Activated CD8-positive, alpha-beta memory T cell treated with anti-CD3 and anti-CD28 coated beads, Interleukin-2, amount 50 U/mL, for 1 hour (primary cell): ENCODE measurements around the gene PGM1.

Source experiments
- DNase-seq: peaks from one replicate; pipeline ENCODE4 v3.0.0-alpha.2; 2020; ENCODE audit errors: extremely low read depth

The PGM1 gene

DNA sequence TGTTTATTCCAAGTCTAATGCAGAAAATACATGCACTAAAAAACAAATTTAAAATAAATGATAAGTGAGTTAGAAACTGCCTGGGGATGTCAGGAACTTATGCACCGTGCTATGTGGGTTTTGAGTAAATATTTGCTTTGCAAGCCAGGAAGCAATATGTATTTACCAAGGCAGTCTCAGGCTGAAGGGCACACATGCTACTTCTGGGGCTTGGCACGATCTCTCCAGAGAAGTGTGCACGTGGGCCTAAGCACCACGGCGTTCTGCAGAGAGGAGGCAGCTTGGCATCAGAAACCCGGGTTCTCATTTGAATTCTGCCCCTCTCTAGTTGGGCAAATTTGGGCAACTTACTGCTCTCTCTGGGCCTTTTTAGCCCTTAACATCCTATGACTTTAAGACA lies 108.0 kb downstream of the PGM1 start:
- DNase-seq: no peak

DNA sequence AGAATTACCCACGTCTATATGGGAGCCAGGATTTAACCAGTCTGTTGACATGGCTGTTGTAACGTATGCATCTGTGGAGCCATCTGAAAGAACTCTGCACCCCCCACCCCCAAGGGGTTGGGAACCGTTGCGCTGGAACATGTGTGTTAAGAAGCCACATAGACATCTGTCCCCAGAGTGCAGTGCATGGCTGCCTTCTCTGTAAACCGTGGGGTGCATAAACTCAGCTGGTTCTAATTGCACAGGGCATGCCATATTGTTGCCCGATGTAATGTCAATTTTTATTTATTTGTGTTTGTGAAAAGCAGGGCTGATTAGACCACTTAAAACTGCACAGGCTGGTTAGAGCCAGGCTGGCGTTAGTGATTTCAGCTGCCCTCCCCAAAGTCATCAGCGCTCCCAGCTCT lies 110.5 kb downstream of the PGM1 start:
- DNase-seq: no peak

DNA sequence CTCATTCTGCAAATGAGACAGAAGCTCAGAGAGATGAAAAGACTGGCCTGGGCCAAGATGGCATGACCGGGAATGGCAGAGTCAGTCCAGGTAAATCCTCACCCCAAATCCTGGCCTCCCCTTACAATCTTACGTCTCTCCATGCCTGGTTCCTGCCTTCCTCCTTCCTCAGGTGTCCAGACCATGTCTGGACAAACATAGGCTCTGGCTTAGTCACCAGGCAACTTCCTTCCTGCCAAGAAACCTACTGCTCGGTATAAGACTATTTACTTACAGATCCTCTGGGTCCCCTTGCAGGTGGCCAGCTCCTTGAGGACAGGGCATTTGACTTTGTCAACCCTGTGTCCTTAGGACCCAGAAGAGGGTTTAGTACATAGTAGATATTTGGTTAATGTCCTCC lies 111.2 kb downstream of the PGM1 start:
- no peak for DNase-seq

DNA sequence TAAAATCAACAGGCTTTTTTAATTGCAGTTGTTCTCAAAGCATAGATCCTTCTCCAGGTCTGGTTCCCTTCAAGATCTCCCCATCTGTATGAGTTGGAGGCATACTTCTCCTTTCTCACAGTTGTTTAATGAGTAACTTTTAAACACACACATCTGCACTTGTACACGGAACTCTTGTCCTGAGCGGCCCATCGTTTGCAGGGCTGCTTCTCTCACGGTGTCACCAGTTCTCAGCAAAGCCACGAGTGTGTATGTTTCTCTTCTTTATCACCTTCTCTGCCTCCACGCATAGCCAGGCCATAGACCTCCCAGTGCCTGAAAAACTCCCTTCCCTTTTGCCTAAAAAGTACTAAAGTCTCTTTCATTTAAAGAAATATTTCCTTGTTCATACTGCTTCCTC lies 111.9 kb downstream of the PGM1 start:
- no peak for DNase-seq

DNA sequence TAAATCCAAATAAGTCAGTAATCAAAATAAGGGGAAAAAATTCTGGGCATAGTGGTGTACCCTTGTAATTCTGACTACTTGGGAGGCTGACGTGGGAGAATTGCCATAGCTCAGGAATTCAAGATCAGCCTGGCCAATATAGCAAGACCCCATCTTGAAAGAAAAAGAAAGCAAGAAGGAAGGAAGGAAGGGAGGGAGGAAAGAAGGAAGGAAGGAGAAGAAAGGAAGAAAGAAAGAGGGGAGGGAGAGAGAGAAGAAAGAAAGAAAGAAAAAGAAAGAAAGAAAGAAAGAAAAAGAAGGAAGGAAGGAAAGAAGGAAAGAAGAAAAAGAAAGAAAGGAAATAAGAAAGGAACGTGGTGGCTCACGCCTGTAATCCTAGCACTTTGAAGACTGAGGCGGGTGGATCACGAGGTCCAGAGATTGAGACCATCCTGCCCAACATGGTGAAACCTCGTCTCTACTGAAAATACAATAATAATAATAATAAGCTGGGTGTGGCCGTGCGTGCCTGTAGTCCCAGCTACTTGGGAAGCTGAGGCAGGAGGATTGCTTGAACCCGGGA lies 116.1 kb downstream of the PGM1 start:
- DNase-seq: no peak
